Articular chondrocyte of knee joint (primary cell): Measurements from ENCODE around the gene NCAPH2. TPM values are rescaled to one million over a fixed set of nuclear protein-coding genes. Genes with fewer than 3 reads are reported as not detected.

ENCODE experiments used
- total RNA-seq: library from RNA; depleted of rRNA; stranded (reverse); fragments of >200 nt; gene quantifications from 2 replicates; pipeline ENCODE4 v1.2.3, GENCODE V29; 2012

Gene NCAPH2
- total RNA-seq: 23.5 and 26.5 TPM in 2 replicates

GRCh38 chr22:50507991-50508884, at the start of gene NCAPH2:
Gene NCAPH2 (plus strand): TSS chr22:50508224. CDS start chr22:50508338, 114 bp downstream.

DNA sequence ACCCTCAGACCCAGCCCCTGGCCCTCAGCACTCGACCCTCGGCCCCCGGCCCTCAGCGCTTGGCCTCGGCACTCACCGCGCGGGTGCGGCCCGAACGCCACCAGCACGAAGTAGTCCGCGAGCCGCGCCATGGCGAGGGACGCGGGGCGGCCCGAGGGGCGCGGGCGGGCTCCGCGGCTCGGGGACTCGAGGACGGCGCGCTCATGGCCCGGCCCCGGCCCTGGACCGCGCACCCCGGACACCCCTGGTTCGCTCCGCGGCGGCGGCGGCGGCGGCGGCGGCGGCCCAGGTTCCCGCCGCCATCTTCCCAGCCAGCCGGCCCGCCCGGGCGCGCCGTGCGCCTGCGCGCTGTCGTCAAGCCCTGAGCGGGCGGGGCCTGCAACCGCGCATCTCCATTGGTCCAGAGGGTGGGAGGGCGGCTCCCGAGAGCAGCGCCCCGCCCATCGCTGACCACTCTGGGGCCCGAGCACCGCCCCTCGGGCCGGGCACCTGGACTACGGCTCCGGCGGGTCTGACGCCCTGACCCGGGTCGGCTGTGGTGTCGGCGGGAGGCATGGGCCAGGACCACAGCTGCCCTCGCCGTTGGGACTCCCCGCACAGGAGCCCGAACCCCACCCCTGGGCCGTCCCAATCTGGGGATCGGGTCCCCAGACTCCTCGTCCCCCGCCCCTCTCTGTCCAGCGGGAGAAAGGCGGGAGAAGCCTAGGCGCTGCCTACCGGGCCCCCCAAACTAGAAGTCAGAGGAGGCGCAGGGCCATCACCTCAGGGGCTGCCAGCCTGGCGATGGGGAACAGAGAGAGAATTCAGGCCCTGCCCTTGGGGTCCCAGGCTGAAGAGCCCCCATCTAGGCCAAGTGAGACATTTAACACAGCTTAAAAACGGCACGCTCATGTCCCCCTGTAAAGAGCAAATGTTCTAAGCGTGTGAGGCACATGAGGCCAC, 33.0 kb upstream of the NCAPH2 start, which contains the start of gene SBF1:
Gene SBF1, minus strand, starts transcription at position 326 of the 942 bp plus-strand sequence. Its CDS starts 195 bp downstream, at position 131.

DNA sequence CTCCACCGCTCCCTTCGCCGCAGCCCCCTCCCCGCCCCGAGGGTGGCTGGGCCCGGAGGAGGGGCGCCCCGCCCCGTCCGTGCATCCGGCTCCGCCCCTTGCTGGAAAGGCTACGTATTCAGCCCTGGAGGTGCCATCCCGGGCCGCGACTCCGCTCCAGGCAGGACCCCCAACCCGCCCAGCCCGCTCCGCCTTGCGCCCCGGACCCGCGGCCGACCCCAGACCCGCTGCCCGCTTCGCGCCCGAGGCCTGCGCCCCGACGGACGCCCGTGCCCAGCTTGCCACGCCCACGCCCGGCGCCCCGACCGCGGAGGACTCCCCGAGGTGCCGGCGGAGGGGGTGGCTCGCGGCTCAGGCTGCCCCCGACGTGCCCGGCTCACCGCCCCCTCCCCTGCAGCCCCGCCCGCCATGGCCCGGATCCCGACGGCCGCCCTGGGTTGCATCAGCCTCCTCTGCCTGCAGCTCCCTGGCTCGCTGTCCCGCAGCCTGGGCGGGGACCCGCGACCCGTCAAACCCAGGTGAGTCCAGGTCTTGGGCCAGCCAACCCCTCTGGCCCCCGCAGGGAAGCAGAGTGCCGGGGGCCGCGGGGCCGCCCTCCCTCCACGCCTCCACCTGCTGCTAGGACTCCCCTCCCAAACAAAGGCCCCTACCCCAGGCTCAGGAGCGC, 26.5 kb upstream of the NCAPH2 start, which contains the start of gene ADM2:
Gene ADM2, plus strand, starts transcription at position 104 of the 667 bp plus-strand sequence. Its CDS starts 305 bp downstream, at position 409.

GRCh38 chr22:50486561-50487289, 21.3 kb upstream of the NCAPH2 start, which contains the start of gene MIOX:
Gene MIOX (plus strand): TSS chr22:50486859. CDS start chr22:50486898, 39 bp downstream.

DNA sequence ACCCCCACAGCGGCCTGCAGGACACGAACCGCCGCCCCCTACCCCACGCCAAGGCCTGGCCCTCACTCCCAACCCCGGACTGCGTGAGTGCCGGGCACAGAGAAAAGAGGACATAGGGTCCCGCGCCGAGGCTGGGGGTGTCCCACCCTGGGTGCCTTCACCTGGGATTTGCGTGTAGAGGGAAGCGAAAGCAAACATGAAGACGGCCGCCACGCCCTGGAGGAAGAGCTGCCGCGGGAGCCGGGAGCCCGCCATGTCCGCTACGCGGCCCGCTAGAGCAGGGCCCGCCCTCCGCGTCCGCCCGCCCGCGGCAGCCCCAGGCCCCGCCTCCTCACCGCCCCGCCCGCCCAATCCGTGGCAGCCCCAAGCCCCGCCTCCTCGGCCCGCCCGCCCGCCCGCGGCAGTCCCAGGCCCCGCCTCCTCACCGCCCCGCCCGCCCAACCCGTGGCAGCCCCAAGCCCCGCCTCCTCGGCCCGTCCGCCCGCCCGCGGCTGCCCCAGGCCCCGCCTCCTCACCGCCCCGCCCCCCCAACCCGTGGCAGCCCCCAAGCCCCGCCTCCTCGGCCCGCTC, 518 bp upstream of the NCAPH2 start, which contains the start of gene LMF2:
Gene LMF2, minus strand, starts transcription at position 282 of the 570 bp plus-strand sequence. Its CDS starts 27 bp downstream, at position 255.

DNA sequence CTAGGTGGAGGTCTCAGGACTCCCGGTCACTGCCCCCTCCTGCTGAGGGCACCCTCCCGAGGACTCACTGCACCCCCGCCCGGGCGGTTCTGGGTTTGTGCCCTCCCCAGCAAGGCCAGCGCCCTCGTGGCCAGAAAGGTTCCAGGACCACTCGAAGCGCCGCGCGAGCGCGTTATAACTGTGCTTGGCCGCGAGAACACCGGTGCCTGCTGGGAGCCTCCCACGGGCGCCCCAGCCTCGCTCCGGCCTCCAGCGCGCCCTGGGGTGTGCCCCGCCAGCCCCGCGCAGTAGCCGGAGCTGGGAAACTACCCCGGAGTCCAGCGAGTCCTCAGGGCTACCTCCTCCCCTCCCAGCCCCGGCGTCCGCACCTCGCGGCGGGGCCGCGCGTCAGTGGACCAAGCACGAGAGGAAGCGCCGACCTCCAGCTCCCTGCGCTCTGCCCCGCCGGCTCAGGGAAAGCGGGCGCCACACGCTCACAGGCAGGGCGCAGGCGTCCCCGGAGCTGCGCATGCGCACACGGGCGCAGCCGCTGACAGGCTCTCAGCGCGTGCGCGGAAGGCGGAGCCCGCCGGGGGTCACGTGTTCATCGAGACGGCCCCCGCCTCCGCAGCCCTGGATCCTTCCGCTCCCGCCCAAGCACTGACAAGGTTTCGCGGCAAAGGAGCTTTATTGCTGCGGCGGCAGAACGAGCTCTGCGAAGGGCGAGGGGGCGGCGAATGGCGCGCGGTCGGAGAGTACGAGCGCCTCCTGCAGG, 17.3 kb downstream of the NCAPH2 start, which contains the start of gene SCO2:
Gene SCO2, minus strand, starts transcription at position 495 of the 754 bp plus-strand sequence. CDS start 1,187 bp downstream, outside the sequence.

GRCh38 chr22:50529897-50530579, 22.0 kb downstream of the NCAPH2 start, which contains the start of gene TYMP:
Gene TYMP (minus strand): TSS chr22:50530012. CDS start chr22:50529709, 303 bp downstream.

GRCh38 chr22:50545522-50546325, 37.7 kb downstream of the NCAPH2 start, which contains the start of gene KLHDC7B:
Gene KLHDC7B (plus strand): TSS chr22:50545899. CDS start chr22:50546244, 345 bp downstream.

GRCh38 chr22:50562523-50563412, 54.7 kb downstream of the NCAPH2 start, which contains the start of gene SYCE3:
Gene SYCE3 (minus strand): TSS chr22:50562919. CDS start chr22:50556405, 6,514 bp downstream.

Other genes starting within 250 kb of the NCAPH2 start
- gene MAPK12, start 246.5 kb upstream of the NCAPH2 start, total RNA-seq: 26.3 and 32.1 TPM in 2 replicates
- gene MAPK11, start 237.8 kb upstream of the NCAPH2 start, total RNA-seq: 5.2 and 5.3 TPM in 2 replicates
- gene PLXNB2, start 200.6 kb upstream of the NCAPH2 start, total RNA-seq: 179 and 192 TPM in 2 replicates
- 3.7 and 4.4 TPM in 2 replicates for gene DENND6B, start 181.2 kb upstream of the NCAPH2 start, total RNA-seq
- 25.7 and 36.8 TPM in 2 replicates for gene PPP6R2, start 164.9 kb upstream of the NCAPH2 start, total RNA-seq
- 46.3 and 52.2 TPM in 2 replicates for gene SBF1, start 33.2 kb upstream of the NCAPH2 start, total RNA-seq
- 3.0 and 4.4 TPM in 2 replicates for gene ADM2, start 26.7 kb upstream of the NCAPH2 start, total RNA-seq
- gene MIOX, start 21.4 kb upstream of the NCAPH2 start, total RNA-seq: not detected in 2 replicates
- 40.6 and 46.5 TPM in 2 replicates for gene LMF2, start 522 bp upstream of the NCAPH2 start, total RNA-seq
- gene SCO2, start 17.4 kb downstream of the NCAPH2 start, total RNA-seq: 2.5 TPM in 2 replicates
- 50.7 and 69.0 TPM in 2 replicates for gene TYMP, start 21.8 kb downstream of the NCAPH2 start, total RNA-seq
- gene KLHDC7B, start 37.7 kb downstream of the NCAPH2 start, total RNA-seq: 0.11 and 0.13 TPM in 2 replicates
- gene SYCE3, start 54.7 kb downstream of the NCAPH2 start, total RNA-seq: not detected in 2 replicates
- gene CPT1B, start 70.2 kb downstream of the NCAPH2 start, total RNA-seq: 2.4 TPM in 2 replicates
- gene CHKB, start 74.6 kb downstream of the NCAPH2 start, total RNA-seq: 21.5 and 26.7 TPM in 2 replicates
- 0.86 and 1.0 TPM in 2 replicates for gene MAPK8IP2, start 92.6 kb downstream of the NCAPH2 start, total RNA-seq
- 28.0 and 30.6 TPM in 2 replicates for gene ARSA, start 119.9 kb downstream of the NCAPH2 start, total RNA-seq
- gene SHANK3, start 164.6 kb downstream of the NCAPH2 start, total RNA-seq: 0.39 and 0.54 TPM in 2 replicates
- not detected in 2 replicates for gene ACR, start 230.0 kb downstream of the NCAPH2 start, total RNA-seq